GM23338 (cell line): ENCODE data around the gene TMEM229A.

Source experiments
- CTCF ChIP-seq, 2 experiments: fragments of 200-600 bp in 1 of 2; sonication (generic) in 1 of 2; conservative IDR thresholded peaks; 2 replicates each; pipeline versions ENCODE4 v1.5.1 to v1.6.1; 2016 to 2017; ENCODE audit warnings: antibody characterized with exemption in 2 of 2, low read depth in 2 of 2, mild to moderate bottlenecking in 2 of 2, moderate library complexity in 1 of 2
- POLR2AphosphoS5 ChIP-seq: IDR thresholded peaks from 2 replicates; pipeline ENCODE4 v1.6.1; 2016; ENCODE audit warnings: antibody characterized with exemption, low read depth
- TF ChIP-seq, protein P1 (sequence below): IDR thresholded peaks from one replicate; pipeline ENCODE4 v1.6.1; 2018; ENCODE audit warnings: antibody characterized with exemption; ENCODE audit not compliant: unreplicated experiment

- no peak for TF ChIP-seq POLR2AphosphoS5
- no peak for TF ChIP-seq CTCF (conservative IDR thresholded peaks at IDR 0.05; ENCODE audit: low read depth in 2 of 2)
- TF ChIP-seq, protein P1, sequence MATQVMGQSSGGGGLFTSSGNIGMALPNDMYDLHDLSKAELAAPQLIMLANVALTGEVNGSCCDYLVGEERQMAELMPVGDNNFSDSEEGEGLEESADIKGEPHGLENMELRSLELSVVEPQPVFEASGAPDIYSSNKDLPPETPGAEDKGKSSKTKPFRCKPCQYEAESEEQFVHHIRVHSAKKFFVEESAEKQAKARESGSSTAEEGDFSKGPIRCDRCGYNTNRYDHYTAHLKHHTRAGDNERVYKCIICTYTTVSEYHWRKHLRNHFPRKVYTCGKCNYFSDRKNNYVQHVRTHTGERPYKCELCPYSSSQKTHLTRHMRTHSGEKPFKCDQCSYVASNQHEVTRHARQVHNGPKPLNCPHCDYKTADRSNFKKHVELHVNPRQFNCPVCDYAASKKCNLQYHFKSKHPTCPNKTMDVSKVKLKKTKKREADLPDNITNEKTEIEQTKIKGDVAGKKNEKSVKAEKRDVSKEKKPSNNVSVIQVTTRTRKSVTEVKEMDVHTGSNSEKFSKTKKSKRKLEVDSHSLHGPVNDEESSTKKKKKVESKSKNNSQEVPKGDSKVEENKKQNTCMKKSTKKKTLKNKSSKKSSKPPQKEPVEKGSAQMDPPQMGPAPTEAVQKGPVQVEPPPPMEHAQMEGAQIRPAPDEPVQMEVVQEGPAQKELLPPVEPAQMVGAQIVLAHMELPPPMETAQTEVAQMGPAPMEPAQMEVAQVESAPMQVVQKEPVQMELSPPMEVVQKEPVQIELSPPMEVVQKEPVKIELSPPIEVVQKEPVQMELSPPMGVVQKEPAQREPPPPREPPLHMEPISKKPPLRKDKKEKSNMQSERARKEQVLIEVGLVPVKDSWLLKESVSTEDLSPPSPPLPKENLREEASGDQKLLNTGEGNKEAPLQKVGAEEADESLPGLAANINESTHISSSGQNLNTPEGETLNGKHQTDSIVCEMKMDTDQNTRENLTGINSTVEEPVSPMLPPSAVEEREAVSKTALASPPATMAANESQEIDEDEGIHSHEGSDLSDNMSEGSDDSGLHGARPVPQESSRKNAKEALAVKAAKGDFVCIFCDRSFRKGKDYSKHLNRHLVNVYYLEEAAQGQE: no peak
Observed at GRCh38 chr7:124022551-124022950, 10.3 kb downstream of the TMEM229A start.
